HEK293 (cell line): ENCODE results near the gene ZBTB43.

Experiments used
- BCL11A ChIP-seq: fragments of 450-650 bp; formaldehyde crosslinking; IDR thresholded peaks from 2 replicates; pipeline ENCODE4 v1.5.1; 2016; ENCODE audit warnings: low read depth, missing biosample characterization, missing genetic modification characterization
- ZBTB48 ChIP-seq: fragments of 450-650 bp; formaldehyde crosslinking; IDR thresholded peaks from 2 replicates; pipeline ENCODE4 v1.5.1; 2016; ENCODE audit warnings: missing biosample characterization, missing genetic modification characterization
- ZBTB8A ChIP-seq: fragments of 450-650 bp; formaldehyde crosslinking; IDR thresholded peaks from 2 replicates; pipeline ENCODE4 v1.5.1; 2016; ENCODE audit warnings: missing biosample characterization, missing genetic modification characterization
- ZNF132 ChIP-seq: fragments of 450-650 bp; formaldehyde crosslinking; IDR thresholded peaks from 2 replicates; pipeline ENCODE4 v1.5.1; 2017; ENCODE audit warnings: missing biosample characterization, missing genetic modification characterization, borderline replicate concordance
- ZNF239 ChIP-seq: fragments of 450-650 bp; formaldehyde crosslinking; IDR thresholded peaks from 2 replicates; pipeline ENCODE4 v1.5.1; 2016; ENCODE audit warnings: missing biosample characterization, missing genetic modification characterization
- ZNF423 ChIP-seq: fragments of 450-650 bp; formaldehyde crosslinking; IDR thresholded peaks from 2 replicates; pipeline ENCODE4 v1.5.1; 2016; ENCODE audit warnings: missing biosample characterization, missing genetic modification characterization
- ZNF530 ChIP-seq: fragments of 450-650 bp; formaldehyde crosslinking; IDR thresholded peaks from 2 replicates; pipeline ENCODE4 v1.5.1; 2016; ENCODE audit warnings: low read depth, missing biosample characterization, missing genetic modification characterization
- ZNF561 ChIP-seq: fragments of 450-650 bp; IDR thresholded peaks from 2 replicates; pipeline ENCODE4 v1.5.1; 2018; ENCODE audit warnings: missing biosample characterization, missing genetic modification characterization, borderline replicate concordance
- ZNF660 ChIP-seq: fragments of 450-650 bp; IDR thresholded peaks from 2 replicates; pipeline ENCODE4 v1.5.1; 2018; ENCODE audit warnings: missing biosample characterization, mild to moderate bottlenecking, missing genetic modification characterization
- ZNF843 ChIP-seq: fragments of 450-650 bp; formaldehyde crosslinking; IDR thresholded peaks from 2 replicates; pipeline ENCODE4 v1.5.1; 2016; ENCODE audit warnings: missing biosample characterization, missing genetic modification characterization
- TF ChIP-seq, protein P1 (sequence below): fragments of 450-650 bp; formaldehyde crosslinking; IDR thresholded peaks from 2 replicates; pipeline ENCODE4 v1.5.0; 2017; ENCODE audit warnings: missing biosample characterization, missing genetic modification characterization, borderline replicate concordance
- TF ChIP-seq, protein P2 (sequence below): fragments of 450-650 bp; formaldehyde crosslinking; IDR thresholded peaks from 2 replicates; pipeline ENCODE4 v1.5.1; 2017; ENCODE audit warnings: missing biosample characterization, mild to moderate bottlenecking, missing genetic modification characterization, moderate library complexity
- TF ChIP-seq, protein P3 (sequence below): fragments of 450-650 bp; formaldehyde crosslinking; IDR thresholded peaks from 2 replicates; pipeline ENCODE4 v1.5.1; 2016; ENCODE audit warnings: missing biosample characterization, missing genetic modification characterization

DNA sequence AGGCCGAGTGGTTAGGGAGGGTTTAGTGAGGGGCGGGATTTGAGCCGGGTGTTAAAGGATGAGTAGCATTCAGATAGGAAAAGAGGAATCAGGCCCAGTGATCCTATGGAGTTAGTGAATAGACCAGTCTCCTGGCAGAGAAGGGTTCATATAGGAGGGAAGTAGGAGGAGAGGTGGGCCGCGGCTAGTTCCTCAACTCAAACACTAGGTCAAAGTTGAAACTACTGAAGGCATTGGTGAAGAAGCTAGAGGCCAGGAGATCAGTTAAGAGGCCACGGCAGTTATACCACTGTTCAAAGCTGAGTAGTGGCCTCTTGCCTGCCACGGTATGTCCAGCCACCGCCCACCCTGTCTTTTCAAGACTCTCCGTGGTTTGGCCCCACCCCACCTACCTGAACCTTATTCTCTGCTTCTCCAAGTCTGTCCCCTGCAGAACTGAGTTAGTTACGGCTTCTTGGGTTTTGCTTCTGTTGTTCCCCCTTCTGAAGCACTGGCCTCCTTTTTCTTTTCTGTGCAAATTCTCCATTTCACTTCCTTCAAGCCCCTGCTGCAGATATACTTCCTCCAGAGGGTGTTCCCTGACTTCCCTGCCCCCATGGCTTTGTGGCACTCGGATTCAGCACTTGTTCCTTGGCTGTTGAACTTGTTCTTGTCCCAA, 57.4 kb downstream of the ZBTB43 start:
- no peak for TF ChIP-seq ZNF132 (tag by site-specific recombination)
- no peak for TF ChIP-seq ZNF660 (tag by site-specific recombination)
- TF ChIP-seq, protein P1, sequence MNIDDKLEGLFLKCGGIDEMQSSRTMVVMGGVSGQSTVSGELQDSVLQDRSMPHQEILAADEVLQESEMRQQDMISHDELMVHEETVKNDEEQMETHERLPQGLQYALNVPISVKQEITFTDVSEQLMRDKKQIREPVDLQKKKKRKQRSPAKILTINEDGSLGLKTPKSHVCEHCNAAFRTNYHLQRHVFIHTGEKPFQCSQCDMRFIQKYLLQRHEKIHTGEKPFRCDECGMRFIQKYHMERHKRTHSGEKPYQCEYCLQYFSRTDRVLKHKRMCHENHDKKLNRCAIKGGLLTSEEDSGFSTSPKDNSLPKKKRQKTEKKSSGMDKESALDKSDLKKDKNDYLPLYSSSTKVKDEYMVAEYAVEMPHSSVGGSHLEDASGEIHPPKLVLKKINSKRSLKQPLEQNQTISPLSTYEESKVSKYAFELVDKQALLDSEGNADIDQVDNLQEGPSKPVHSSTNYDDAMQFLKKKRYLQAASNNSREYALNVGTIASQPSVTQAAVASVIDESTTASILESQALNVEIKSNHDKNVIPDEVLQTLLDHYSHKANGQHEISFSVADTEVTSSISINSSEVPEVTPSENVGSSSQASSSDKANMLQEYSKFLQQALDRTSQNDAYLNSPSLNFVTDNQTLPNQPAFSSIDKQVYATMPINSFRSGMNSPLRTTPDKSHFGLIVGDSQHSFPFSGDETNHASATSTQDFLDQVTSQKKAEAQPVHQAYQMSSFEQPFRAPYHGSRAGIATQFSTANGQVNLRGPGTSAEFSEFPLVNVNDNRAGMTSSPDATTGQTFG (tag by site-specific recombination): no peak
- no peak for TF ChIP-seq ZNF561 (tag by site-specific recombination)
- TF ChIP-seq ZNF423 (tag by site-specific recombination): no peak
- no peak for TF ChIP-seq ZNF843
- TF ChIP-seq ZBTB48: no peak
- TF ChIP-seq, protein P2, sequence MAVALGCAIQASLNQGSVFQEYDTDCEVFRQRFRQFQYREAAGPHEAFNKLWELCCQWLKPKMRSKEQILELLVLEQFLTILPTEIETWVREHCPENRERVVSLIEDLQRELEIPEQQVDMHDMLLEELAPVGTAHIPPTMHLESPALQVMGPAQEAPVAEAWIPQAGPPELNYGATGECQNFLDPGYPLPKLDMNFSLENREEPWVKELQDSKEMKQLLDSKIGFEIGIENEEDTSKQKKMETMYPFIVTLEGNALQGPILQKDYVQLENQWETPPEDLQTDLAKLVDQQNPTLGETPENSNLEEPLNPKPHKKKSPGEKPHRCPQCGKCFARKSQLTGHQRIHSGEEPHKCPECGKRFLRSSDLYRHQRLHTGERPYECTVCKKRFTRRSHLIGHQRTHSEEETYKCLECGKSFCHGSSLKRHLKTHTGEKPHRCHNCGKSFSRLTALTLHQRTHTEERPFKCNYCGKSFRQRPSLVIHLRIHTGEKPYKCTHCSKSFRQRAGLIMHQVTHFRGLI (tag by site-specific recombination): no peak
- TF ChIP-seq, protein P3, sequence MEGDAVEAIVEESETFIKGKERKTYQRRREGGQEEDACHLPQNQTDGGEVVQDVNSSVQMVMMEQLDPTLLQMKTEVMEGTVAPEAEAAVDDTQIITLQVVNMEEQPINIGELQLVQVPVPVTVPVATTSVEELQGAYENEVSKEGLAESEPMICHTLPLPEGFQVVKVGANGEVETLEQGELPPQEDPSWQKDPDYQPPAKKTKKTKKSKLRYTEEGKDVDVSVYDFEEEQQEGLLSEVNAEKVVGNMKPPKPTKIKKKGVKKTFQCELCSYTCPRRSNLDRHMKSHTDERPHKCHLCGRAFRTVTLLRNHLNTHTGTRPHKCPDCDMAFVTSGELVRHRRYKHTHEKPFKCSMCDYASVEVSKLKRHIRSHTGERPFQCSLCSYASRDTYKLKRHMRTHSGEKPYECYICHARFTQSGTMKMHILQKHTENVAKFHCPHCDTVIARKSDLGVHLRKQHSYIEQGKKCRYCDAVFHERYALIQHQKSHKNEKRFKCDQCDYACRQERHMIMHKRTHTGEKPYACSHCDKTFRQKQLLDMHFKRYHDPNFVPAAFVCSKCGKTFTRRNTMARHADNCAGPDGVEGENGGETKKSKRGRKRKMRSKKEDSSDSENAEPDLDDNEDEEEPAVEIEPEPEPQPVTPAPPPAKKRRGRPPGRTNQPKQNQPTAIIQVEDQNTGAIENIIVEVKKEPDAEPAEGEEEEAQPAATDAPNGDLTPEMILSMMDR (tag by site-specific recombination): no peak
- TF ChIP-seq ZNF239 (tag by site-specific recombination): no peak
- TF ChIP-seq BCL11A: no peak
- no peak for TF ChIP-seq ZBTB8A
- no peak for TF ChIP-seq ZNF530 (tag by site-specific recombination)
